RPMI7951 (cell line): ENCODE measurements around the gene MAPK10. TPM values are rescaled to one million over a fixed set of nuclear protein-coding genes. Genes with fewer than 3 reads are reported as not detected.
"Not testable (repeated sequence)": the region's sequence is repeated elsewhere in the genome, so short reads cannot be mapped to it uniquely, and the experiment has no call there.

Experiments used
- DNase-seq: peaks from one replicate; pipeline ENCODE4 v3.0.0-alpha.2; 2012; ENCODE audit warnings: low read depth
- total RNA-seq: library from RNA; depleted of rRNA; stranded (reverse); fragments of >200 nt; shearing (Covaris generic); gene quantifications from 2 replicates; pipeline ENCODE4 v1.2.3, GENCODE V29; 2014

MAPK10 gene
- total RNA-seq, 1 experiment from 2014 or later = 14.5 TPM

DNA sequence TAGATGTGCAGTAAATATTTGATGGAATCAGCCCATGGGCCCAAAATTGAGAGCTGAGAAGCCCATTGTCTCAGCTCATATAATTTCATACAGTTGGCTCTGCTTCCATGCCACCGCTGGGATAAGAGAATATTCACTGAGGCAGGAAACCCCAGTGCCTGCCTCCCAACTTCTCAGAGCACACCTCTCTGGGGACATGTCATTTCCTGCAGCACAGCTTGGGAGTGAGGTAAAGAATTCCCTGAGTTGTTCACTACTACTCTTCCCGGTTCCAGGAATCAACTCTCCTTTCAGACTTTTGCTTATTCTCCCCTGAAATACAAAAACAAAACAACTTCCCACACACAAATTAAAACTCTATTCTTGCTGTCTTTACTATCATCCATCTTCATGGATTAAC is 389.3 kb downstream of the MAPK10 start:
- no peak for DNase-seq

DNA sequence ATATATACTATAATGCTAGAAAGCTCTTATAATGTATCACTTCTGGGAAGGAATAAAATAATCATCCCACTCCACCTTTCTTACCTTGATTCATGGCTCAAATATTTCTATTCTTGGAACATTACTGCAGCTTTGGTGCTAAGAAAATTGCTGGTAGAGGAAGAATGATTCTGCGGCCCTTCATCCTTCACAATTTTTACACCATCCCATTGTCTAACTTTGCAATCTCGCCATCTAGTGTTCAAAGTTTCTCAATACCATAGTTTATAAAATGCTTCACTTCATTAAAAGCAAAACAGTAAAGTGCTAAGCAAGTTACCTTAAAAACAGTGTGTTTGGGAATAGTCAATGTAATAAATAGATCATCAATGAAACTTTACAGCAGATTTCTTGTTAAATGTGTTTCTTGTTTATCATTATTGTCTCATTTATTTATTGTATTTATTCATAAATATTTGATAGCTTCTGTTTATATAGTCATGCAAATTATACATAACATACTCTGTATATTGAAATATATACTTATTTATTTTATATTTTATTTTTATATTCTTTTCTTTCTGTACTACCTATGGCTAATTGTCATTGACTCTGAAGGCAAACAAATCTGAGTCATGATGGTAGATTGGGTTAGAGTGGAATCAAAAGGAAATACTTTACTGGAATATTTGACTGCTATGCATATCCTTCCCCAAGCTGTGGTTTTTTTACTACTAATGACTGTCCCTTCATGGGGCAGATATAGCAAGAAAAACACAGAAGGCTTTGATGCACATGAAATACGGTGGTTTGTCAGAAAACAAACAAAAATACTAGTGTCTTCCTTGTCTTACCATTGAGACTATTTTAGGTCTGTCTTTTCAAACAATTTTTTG is 390.7 kb downstream of the MAPK10 start:
- peak; percentile 75 for DNase-seq

DNA sequence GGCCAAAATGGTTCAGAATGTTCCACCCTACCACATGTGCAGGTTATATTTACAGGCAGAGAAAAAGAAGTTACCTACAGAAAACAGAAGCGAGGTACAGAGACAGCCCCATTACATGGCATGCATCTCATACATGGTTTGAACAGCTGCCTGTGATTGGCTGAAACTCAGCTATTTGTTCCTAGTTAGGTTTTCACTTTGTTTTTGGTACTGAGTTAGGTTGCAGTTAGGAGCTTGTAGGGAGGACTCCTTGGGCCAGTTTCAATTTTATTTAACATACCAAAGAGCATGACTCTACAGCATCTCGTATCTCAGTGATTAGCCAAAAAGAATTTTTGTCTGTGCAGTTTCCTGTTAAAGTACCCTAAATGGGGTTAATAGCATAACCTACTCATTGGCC is 392.0 kb downstream of the MAPK10 start:
- DNase-seq = peak; percentile 47

DNA sequence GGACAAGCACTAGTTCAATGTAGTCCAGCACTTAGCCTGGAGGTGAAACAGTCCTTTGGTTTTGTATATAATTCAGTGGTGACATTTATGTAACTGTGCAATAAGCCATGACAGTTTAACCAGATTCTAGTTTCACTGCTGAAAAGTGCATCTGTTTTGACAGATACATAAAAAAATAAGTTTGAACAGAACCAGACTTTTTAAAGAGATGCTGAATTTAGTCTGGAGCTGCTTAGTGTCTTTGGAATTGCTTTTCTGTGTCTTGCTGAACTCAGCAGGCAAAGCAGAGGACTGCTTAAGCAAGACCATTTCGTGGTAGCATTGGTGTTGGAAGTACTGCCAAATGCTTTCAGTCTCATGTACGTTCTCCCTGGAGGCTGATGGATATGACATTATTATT is 393.5 kb downstream of the MAPK10 start:
- no peak for DNase-seq

DNA sequence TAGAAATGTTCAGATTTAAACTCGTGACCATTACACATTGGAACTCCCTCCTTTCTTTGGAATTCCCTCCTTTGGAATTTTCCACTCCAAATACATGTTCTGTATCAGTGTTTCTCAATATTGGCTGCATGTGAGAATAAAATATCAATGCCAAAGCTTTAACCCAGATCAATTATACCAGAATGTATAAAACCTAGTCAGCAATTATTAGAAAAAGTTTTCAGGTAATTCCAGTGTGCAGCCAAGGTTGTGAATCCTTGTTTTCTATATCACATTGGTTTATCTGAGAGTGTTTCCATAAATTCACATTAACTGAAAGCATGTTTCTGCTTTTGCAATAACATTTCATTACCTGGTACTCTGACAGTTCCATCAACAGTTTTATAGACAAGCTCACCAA is 394.3 kb downstream of the MAPK10 start:
- DNase-seq = no peak

DNA sequence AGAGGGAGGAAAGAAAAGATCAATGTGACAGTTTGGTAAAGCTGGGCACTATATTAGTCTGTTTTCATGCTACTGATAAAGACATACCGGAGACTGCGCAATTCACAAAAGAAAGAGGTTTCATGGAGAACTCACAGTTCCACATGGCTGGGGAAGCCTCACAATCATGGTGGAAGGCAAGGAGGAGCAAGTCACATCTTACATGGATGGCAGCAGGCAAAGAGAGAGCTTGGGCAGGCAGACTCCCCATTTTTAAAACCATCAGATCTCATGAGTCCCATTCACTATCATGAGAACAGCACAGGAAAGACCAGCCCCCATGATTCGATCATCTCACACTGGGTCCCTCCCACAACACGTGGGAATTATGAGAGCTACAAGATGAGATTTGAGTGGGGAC is 394.8 kb downstream of the MAPK10 start:
- DNase-seq = not testable (repeated sequence)

DNA sequence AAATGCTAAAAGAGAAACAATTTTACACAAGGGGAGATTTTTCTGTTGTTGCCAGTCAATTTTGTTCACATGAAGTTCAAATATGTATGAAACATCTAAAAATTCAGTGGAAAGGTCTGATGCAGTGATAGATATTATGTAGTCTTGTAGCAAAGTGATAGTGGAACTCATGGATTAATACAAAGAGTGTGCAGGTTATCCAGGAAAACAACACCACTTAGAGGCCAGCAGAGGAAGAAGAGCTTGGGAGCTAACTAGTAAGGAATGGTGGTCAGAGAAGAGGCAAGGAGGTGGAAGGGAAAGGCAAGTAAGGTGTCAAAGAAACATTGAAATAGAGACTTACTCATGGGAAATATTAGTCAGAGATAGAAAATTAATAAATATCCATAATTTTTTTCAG is 395.6 kb downstream of the MAPK10 start:
- DNase-seq = peak; percentile 35

DNA sequence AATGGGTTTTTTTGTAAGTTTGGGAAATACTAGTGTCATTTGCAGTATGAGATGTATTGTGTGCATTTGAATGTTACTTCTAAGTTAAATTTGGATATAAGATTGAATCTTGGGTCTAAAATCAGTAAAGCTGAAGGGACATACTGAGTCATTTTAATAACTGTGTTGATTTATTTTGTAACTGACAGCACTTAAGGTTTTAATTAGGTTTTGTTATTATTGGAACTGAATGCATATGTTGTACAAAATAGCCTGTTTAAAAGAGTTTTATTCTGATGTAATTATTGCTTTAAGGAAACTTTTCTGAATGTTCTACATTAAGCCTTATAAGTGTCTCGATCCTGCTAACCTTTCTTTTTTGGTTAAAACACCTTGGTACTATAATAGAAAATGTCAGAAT is 396.6 kb downstream of the MAPK10 start:
- DNase-seq = no peak

DNA sequence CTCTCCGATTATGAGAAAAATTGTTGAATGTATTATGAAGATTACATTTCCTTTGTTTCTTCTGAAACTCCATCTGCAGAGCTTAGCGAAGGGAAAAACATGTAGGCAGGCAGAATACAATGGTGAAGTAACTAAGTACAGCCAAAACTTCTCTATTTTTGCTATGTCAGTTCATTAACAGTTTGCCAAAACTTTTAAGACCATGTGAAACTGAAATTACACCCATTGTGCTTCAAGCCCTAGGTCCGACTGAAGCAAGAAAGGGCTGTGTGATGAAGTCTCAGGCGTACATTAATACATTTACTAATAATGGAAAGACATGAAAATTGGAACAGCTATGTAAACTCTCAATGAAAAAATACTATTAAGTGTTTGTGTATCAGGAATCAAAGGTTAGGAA is 398.0 kb downstream of the MAPK10 start:
- no peak for DNase-seq

DNA sequence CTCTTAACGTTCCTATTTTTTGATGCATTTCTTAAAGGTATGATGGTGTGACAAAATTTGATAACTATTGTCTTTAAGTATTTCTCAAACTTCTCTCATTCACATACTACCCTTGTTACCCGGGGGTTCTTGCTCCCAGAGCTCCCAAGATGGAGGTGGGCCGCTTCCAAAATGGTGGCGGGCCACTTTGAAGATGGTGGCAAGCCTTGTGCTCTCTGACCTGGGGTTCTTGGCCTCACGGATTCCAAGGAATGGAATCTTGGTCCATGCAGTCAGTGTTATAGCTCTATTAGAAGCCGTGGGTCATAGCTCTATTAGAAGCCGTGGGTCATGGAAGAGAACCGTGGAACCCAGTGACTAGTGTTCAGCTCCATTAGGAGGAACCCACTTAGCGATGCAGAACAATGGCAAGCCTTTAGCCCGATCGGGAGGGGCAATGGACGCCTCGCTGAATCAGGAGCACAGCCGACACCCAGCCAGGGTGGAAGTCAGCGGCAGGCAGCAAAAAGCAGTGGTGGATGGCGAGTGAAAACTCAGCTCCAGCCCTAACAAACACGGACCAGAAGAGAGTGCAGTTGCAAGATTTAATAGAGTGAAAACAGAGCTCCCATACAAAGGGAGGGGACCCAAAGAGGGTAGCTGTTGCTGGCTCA is 403.4 kb downstream of the MAPK10 start:
- DNase-seq = no peak

DNA sequence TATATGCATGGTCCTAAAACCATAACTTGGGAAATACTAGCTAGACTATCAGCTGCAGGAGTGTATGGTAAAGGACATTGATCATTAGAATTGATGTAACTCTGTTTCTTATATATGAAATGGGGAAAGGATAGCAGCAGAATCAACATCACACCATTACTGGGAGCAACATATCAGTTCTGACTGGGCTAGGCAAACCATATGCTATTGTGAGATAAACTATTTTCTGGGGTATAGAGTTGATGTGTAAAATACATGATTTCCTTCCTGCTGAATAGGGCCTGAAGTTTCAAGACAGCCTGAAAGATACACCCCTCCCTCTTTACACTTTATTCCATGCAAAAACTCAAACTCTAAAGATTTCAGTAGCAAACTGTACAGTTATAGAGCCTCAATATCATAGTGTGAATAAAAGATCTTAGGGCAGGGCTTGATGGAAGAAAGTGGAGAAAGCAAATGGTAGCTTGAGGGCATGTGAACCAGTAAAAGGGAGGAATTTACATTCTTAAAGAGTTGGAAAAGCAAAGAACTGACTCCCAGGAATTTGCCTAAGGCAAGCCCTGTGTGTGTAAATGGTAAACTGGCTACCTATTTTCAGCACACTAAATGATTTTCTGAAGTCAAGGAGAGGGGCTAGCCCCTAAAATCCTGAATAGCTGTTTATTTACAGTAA is 404.1 kb downstream of the MAPK10 start:
- peak; percentile 81 for DNase-seq

DNA sequence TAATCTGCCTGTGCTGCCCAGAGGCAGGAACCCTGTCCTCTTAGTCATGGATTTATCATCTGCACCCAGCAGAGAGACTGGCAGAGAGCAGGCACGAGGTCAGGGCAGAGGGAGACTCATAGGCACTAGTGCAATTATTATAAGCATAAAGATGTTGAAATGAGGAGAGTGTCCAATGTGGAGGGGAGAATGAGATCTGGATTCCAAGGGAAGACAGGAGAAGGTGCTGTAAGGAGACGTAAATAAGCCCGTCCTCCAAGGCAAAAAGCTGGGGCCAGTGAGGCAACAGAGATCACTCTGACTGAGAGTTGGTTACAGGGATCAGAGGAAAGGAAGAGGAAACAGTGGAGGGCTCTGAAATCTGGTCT is 406.2 kb downstream of the MAPK10 start:
- DNase-seq = peak; percentile 86

DNA sequence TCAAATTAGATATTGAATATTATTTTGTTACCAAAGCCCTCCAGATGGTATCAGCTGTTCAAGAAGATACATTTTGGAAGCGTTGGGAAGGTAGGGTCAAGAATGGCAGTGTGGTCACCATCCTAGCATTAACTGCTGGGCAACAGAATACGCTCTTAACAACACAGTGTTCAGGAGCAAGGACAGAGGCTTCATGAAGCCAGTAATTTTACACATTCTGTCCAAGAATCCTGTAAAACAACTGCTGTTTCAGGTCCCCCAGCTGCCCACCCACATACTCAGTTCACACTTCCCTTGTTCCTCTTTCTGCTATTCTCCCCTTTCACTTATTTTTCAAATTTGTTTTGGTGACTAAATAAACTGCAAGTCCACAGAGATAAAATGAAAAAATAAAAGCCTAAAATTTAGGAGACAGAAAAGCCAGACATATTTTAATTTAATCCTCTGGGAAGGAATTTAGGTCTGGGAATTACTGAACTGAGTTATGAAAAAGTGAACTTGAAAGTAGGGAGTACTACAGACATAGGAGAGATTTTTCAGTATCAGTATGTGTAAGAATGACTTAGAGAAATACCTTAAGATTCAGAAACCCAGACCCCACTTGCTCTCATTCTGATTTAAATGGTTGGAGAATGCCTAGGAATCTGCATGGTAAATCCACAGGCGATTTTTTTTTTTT is 406.7 kb downstream of the MAPK10 start:
- DNase-seq = peak; percentile 21

DNA sequence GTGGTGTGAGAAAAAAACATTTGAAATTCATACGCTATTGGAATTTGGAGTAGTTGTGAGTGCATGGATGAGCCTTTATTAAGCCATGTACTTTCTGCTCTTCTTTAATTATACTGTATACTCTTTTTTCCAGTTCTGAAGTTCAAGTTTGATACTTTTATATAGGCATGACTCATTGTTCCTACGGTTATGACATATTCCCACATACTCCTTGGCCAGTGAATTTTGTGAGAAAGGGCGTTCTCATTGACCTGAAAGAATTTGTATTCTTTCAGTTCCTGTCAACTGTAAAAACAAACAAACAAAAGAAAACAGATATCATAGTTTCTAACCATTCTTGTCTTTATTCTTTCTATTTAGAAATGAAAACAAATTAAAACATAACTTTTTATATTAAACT is 407.3 kb downstream of the MAPK10 start:
- DNase-seq = peak; percentile 71

DNA sequence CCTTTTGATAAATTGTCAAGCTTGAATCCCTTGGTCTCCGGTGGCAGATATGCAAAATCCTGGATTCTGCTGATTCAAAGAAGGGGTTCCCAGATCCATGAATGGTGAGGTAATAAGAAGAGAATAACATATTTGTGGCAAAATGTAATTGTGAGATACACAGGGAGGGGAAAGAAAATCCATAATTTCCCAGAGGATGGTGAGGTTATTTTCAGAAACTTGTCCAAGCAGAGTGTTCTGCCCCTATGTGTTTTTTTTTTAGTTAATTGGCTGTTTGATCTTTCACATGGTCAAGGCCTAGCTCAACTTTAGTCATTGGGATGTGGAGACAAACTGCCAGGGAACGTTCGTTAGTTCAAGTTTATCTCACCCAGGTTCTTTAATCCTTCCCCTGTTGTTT is 408.8 kb downstream of the MAPK10 start:
- no peak for DNase-seq

DNA sequence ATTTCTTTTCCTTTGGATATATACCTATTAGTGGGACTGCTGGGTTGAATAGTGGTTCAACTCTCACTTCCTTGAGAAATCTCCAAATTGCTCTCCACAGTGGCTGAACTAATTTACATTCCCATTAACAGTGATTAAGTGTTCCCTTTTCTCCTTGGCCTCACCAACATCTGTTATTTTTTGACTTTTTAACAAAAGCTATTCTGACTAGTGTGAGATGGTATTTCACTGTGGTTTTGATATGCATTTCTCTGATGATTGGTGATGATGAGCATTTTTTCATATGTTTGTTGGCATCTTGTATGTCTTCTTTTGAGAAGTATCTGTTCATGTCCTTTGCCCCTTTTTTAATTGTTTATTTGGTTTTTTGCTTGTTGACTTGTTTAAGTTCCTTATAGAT is 413.0 kb downstream of the MAPK10 start:
- DNase-seq = peak; percentile 12

DNA sequence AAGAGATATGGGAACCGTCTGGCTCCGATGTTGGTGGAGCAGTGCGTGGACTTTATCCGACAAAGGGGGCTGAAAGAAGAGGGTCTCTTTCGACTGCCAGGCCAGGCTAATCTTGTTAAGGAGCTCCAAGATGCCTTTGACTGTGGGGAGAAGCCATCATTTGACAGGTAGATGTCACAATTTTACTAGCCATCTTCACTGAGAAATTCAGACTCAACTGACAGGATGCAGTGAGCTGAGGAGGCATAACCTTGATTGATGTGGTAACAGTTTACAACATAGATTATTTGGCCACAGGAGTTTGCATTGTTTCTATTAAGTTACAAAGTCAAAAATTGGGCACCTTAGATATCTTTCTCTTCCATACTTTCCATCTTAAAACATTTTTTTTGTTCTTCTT is 417.7 kb downstream of the MAPK10 start:
- DNase-seq = no peak

DNA sequence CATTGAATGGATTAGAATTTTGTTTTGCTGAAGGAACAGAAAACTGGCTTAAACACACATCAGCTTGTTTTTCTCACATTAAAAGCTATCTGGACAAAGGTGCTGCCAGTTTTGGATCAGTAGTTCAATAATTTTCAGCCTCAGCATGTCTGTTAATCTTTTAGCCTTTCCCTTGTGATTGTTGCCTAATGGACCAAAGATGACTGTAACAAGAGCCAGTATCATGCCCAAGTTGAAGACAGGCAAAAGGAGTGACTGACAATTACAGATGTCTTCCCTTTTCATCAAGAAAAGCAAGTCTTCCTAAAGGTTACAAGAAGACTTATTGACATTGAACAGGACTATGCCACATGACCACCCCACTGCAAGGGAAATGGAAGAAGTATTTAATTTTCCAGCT is 419.7 kb downstream of the MAPK10 start:
- no peak for DNase-seq
